Forelimb muscle (tissue), 1 donor: Measurements from ENCODE around the gene GSK3B. TPM values are rescaled to one million over a fixed set of nuclear protein-coding genes. Genes with fewer than 3 reads are reported as not detected.
"Not testable (repeated sequence)": the region's sequence is repeated elsewhere in the genome, so short reads cannot be mapped to it uniquely, and the experiment has no call there.

Experiments used
- DNase-seq: peaks from one replicate; pipeline ENCODE4 v3.0.0-alpha.2; 2013; ENCODE audit warnings: low read depth
- polyA plus RNA-seq: library from polyadenylated mRNA; unstranded; fragments of 120-200 nt; gene quantifications from one replicate; pipeline ENCODE4 v1.2.1, GENCODE V29; 2013; ENCODE audit not compliant: insufficient read length

The GSK3B gene
- polyA plus RNA-seq, 1 donor, result 26.5 TPM

- no peak for DNase-seq
Measured at GRCh38 chr3:119934249-119934648, 160.0 kb downstream of the GSK3B start.

GRCh38 chr3:119933207-119933606 lies 161.0 kb downstream of the GSK3B start:
- peak; percentile 44 for DNase-seq

GRCh38 chr3:119930286-119930685 lies 164.0 kb downstream of the GSK3B start:
- no peak for DNase-seq

GRCh38 chr3:119927190-119927589 lies 167.1 kb downstream of the GSK3B start:
- no peak for DNase-seq

GRCh38 chr3:119924111-119925094 lies 169.8 kb downstream of the GSK3B start:
- no peak for DNase-seq

- no peak for DNase-seq
Measured at GRCh38 chr3:119918992-119919933, 175.0 kb downstream of the GSK3B start.

- no peak for DNase-seq
Measured at GRCh38 chr3:119913021-119913420, 181.2 kb downstream of the GSK3B start.

- DNase-seq, result no peak
Measured at GRCh38 chr3:119912220-119912619, 182.0 kb downstream of the GSK3B start.

- no peak for DNase-seq
Measured at GRCh38 chr3:119911748-119912147, 182.5 kb downstream of the GSK3B start.

GRCh38 chr3:119902061-119902460 lies 192.2 kb downstream of the GSK3B start:
- no peak for DNase-seq

- DNase-seq, result no peak
Measured at GRCh38 chr3:119901148-119901547, 193.1 kb downstream of the GSK3B start.

- no peak for DNase-seq
Measured at GRCh38 chr3:119899192-119899511, 195.1 kb downstream of the GSK3B start.

- DNase-seq, result no peak
Measured at GRCh38 chr3:119898478-119899191, 195.6 kb downstream of the GSK3B start.

- DNase-seq, result no peak
Measured at GRCh38 chr3:119894195-119894594, 200.1 kb downstream of the GSK3B start.

GRCh38 chr3:119893769-119894168 lies 200.5 kb downstream of the GSK3B start:
- DNase-seq, result no peak

- DNase-seq, result peak; percentile 70
Measured at GRCh38 chr3:119891944-119892721, 202.1 kb downstream of the GSK3B start.

- DNase-seq, result not testable (repeated sequence)
Measured at GRCh38 chr3:119888681-119889080, 205.6 kb downstream of the GSK3B start.

- DNase-seq, result no peak
Measured at GRCh38 chr3:119885746-119886530, 208.3 kb downstream of the GSK3B start.

GRCh38 chr3:119884161-119884557 lies 210.1 kb downstream of the GSK3B start:
- DNase-seq, result no peak
